DOHH2 (cell line): ENCODE measurements around the gene TM4SF1.

Experiments
- H3F3A ChIP-seq: fragments of 200-600 bp; sonication (generic), shearing (Covaris generic); 2 replicates; pipeline ENCODE4 v1.6.0; 2016; ENCODE audit warnings: antibody characterized with exemption, mild to moderate bottlenecking; ENCODE audit not compliant: control insufficient read depth, insufficient read depth
- H3K27ac ChIP-seq: fragments of 200-600 bp; sonication (generic); 2 replicates; pipeline ENCODE4 v1.5.1; 2014; ENCODE audit warnings: low read depth, mild to moderate bottlenecking, low read length, moderate library complexity
- H3K27me3 ChIP-seq: fragments of 200-600 bp; sonication (generic); 2 replicates; pipeline ENCODE4 v1.6.1; 2014; ENCODE audit warnings: mild to moderate bottlenecking, low read length, mixed read lengths; ENCODE audit not compliant: control insufficient read depth
- H3K36me3 ChIP-seq: fragments of 200-600 bp; sonication (generic); 2 replicates; pipeline ENCODE4 v1.6.1; 2014; ENCODE audit warnings: mild to moderate bottlenecking, low read length, moderate library complexity, mixed read lengths; ENCODE audit not compliant: control insufficient read depth
- H3K4me1 ChIP-seq: fragments of 200-600 bp; sonication (generic); 2 replicates; pipeline ENCODE4 v1.6.1; 2014; ENCODE audit warnings: mild to moderate bottlenecking, low read length, mixed read lengths; ENCODE audit not compliant: control insufficient read depth
- H3K4me2 ChIP-seq: fragments of 200-600 bp; sonication (generic); 2 replicates; pipeline ENCODE4 v1.6.0; 2014; ENCODE audit warnings: mild to moderate bottlenecking, low read length, moderate library complexity
- H3K4me3 ChIP-seq: fragments of 200-600 bp; sonication (generic); 2 replicates; pipeline ENCODE4 v1.5.1; 2014; ENCODE audit warnings: mild to moderate bottlenecking, low read length, mixed read lengths
- H3K79me2 ChIP-seq: fragments of 200-600 bp; sonication (generic); 2 replicates; pipeline ENCODE4 v1.6.1; 2014; ENCODE audit warnings: mild to moderate bottlenecking, low read length, mixed read lengths; ENCODE audit not compliant: control insufficient read depth
- H3K9me2 ChIP-seq: fragments of 200-600 bp; sonication (generic); replicated peaks from 2 replicates; pipeline ENCODE4 v1.6.1; 2014; ENCODE audit warnings: mild to moderate bottlenecking, low read length, mixed read lengths; ENCODE audit not compliant: control insufficient read depth
- H3K9me3 ChIP-seq: fragments of 200-600 bp; sonication (generic); 2 replicates; pipeline ENCODE4 v1.6.1; 2014; ENCODE audit warnings: antibody characterized with exemption, low read length, mixed read lengths; ENCODE audit not compliant: control insufficient read depth, insufficient read depth
- H4K20me1 ChIP-seq: fragments of 200-600 bp; sonication (generic); 2 replicates; pipeline ENCODE4 v1.6.0; 2014; ENCODE audit warnings: low read depth, mild to moderate bottlenecking, antibody characterized with exemption, low read length, moderate library complexity; ENCODE audit not compliant: control insufficient read depth, insufficient read depth
- CTCF ChIP-seq: fragments of 200-600 bp; sonication (generic); IDR thresholded peaks from one replicate; pipeline ENCODE4 v1.5.1; 2014; ENCODE audit warnings: antibody characterized with exemption, mild to moderate bottlenecking, low read depth, low read length; ENCODE audit not compliant: poor library complexity, severe bottlenecking
- EZH2phosphoT487 ChIP-seq: fragments of 200-600 bp; sonication (generic); IDR thresholded peaks from 2 replicates; pipeline ENCODE4 v1.6.1; 2017; ENCODE audit warnings: borderline replicate concordance, mild to moderate bottlenecking, antibody characterized with exemption, low read length, moderate library complexity, mixed read lengths

The TM4SF1 gene

GRCh38 chr3:149332771-149333170 lies 44.7 kb downstream of the TM4SF1 start:
- no peaks in the 10 kb centered on the region for H3K79me2 ChIP-seq
- H3K27me3 ChIP-seq, result peaks cover 14% of the 10 kb centered on the region
- H3F3A ChIP-seq, result no peaks in the 10 kb centered on the region
- no peak overlapping the region for H3K27ac ChIP-seq
- no peak overlapping the region for H3K4me2 ChIP-seq
- no peaks in the 10 kb centered on the region for H3K36me3 ChIP-seq
- H3K9me2 ChIP-seq, result no peaks in the 10 kb centered on the region
- H3K9me3 ChIP-seq, result no peaks in the 10 kb centered on the region
- no peak overlapping the region for H3K4me3 ChIP-seq
- H4K20me1 ChIP-seq, result no peaks in the 10 kb centered on the region
- H3K4me1 ChIP-seq, result no peaks in the 10 kb centered on the region
- no peak for TF ChIP-seq EZH2phosphoT487
- TF ChIP-seq CTCF, result no peak

- Histone ChIP-seq H3K4me2 (no peak overlapping the region), H3K9me2 (no peaks in the 10 kb centered on the region), H3K79me2 (no peaks in the 10 kb centered on the region), H4K20me1 (no peaks in the 10 kb centered on the region), H3K36me3 (no peaks in the 10 kb centered on the region), H3F3A (no peaks in the 10 kb centered on the region), H3K27me3 (peaks cover 14% of the 10 kb centered on the region), H3K4me1 (no peaks in the 10 kb centered on the region), H3K27ac (no peak overlapping the region), H3K9me3 (no peaks in the 10 kb centered on the region), H3K4me3 (no peak overlapping the region)
- TF ChIP-seq CTCF (no peak), EZH2phosphoT487 (no peak)
Observed at GRCh38 chr3:149332227-149332765, 45.2 kb downstream of the TM4SF1 start.

GRCh38 chr3:149331396-149331795 lies 46.1 kb downstream of the TM4SF1 start:
- Histone ChIP-seq H3K4me2 (no peak overlapping the region), H3K9me2 (no peaks in the 10 kb centered on the region), H3K36me3 (no peaks in the 10 kb centered on the region), H4K20me1 (no peaks in the 10 kb centered on the region), H3K79me2 (no peaks in the 10 kb centered on the region), H3F3A (no peaks in the 10 kb centered on the region), H3K4me3 (no peak overlapping the region), H3K4me1 (no peaks in the 10 kb centered on the region), H3K27me3 (peaks cover 14% of the 10 kb centered on the region), H3K9me3 (no peaks in the 10 kb centered on the region), H3K27ac (no peak overlapping the region)
- TF ChIP-seq EZH2phosphoT487, result no peak
- no peak for TF ChIP-seq CTCF
